Nephron (organoid): ENCODE results near the gene NLRC3.

Experiments
- H3K27ac Mint-ChIP-seq, 3 experiments: 2 replicates each; pipeline ENCODE4 v1.8.0; 2020; ENCODE audit warnings: mixed read lengths in 3 of 3, mild to moderate bottlenecking in 2 of 3, moderate library complexity in 1 of 3
- H3K27me3 Mint-ChIP-seq: 2 replicates; pipeline ENCODE4 v1.8.0; 2021; ENCODE audit warnings: low read depth, mild to moderate bottlenecking, moderate library complexity, mixed read lengths
- H3K36me3 Mint-ChIP-seq: 2 replicates; pipeline ENCODE4 v1.8.0; 2020; ENCODE audit warnings: low read depth, mixed read lengths
- H3K4me1 Mint-ChIP-seq: 2 replicates; pipeline ENCODE4 v1.8.0; 2020; ENCODE audit warnings: mixed read lengths
- H3K4me3 Mint-ChIP-seq, 3 experiments: 2 replicates each; pipeline ENCODE4 v1.8.0; 2020; ENCODE audit warnings: mild to moderate bottlenecking in 3 of 3, mixed read lengths in 3 of 3, moderate library complexity in 2 of 3
- H3K9me3 Mint-ChIP-seq: 2 replicates; pipeline ENCODE4 v1.8.0; 2020; ENCODE audit warnings: mixed read lengths
- TF ChIP-seq, protein P1 (sequence below), 3 experiments: fragments of 200-600 bp; sonication (generic); IDR thresholded peaks; one replicate each; pipeline ENCODE4 v1.5.0; 2021; ENCODE audit warnings: antibody characterized with exemption in 3 of 3; ENCODE audit not compliant: unreplicated experiment in 3 of 3

Gene NLRC3

DNA sequence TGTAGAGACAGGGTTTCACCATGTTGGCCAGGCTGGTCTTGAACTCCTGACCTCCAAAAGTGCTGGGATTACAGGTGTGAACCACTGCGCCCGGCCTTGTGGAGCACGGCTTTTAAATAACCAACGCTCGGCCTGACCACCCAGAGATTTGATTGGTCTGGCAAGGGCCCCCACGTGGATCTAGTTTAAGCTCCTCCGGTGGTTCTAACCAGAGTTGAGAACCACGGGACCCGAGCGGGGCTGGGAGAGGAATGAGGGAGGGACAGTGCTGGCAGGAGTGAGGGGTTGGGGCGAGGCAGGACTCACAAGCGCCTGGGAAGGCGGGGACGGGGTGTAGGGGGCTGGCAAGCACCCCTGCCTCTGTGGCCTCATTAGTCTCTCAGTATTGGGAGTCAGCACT, 3.0 kb downstream of the NLRC3 start:
- TF ChIP-seq, protein P1, sequence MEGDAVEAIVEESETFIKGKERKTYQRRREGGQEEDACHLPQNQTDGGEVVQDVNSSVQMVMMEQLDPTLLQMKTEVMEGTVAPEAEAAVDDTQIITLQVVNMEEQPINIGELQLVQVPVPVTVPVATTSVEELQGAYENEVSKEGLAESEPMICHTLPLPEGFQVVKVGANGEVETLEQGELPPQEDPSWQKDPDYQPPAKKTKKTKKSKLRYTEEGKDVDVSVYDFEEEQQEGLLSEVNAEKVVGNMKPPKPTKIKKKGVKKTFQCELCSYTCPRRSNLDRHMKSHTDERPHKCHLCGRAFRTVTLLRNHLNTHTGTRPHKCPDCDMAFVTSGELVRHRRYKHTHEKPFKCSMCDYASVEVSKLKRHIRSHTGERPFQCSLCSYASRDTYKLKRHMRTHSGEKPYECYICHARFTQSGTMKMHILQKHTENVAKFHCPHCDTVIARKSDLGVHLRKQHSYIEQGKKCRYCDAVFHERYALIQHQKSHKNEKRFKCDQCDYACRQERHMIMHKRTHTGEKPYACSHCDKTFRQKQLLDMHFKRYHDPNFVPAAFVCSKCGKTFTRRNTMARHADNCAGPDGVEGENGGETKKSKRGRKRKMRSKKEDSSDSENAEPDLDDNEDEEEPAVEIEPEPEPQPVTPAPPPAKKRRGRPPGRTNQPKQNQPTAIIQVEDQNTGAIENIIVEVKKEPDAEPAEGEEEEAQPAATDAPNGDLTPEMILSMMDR (IDR thresholded peaks at IDR 0.05; ENCODE audit: unreplicated experiment in 3 of 3) = no peak
- peaks cover 11% of the 10 kb centered on the region for H3K9me3 Mint-ChIP-seq
- H3K27me3 Mint-ChIP-seq = no peaks in the 10 kb centered on the region
- no peaks in the 10 kb centered on the region for H3K4me1 Mint-ChIP-seq
- H3K4me3 Mint-ChIP-seq = no peak overlapping the region
- H3K36me3 Mint-ChIP-seq = peaks cover 7% of the 10 kb centered on the region
- no peak overlapping the region for H3K27ac Mint-ChIP-seq

GRCh38 chr16:3573146-3573815, 3.9 kb downstream of the NLRC3 start:
- no peaks in the 10 kb centered on the region for H3K4me1 Mint-ChIP-seq
- no peaks in the 10 kb centered on the region for H3K27me3 Mint-ChIP-seq
- no peak overlapping the region for H3K4me3 Mint-ChIP-seq
- H3K9me3 Mint-ChIP-seq = peaks cover 11% of the 10 kb centered on the region
- peaks cover 7% of the 10 kb centered on the region for H3K36me3 Mint-ChIP-seq
- TF ChIP-seq, protein P1 (IDR thresholded peaks at IDR 0.05; ENCODE audit: unreplicated experiment in 3 of 3) = no peak
- no peak overlapping the region for H3K27ac Mint-ChIP-seq

DNA sequence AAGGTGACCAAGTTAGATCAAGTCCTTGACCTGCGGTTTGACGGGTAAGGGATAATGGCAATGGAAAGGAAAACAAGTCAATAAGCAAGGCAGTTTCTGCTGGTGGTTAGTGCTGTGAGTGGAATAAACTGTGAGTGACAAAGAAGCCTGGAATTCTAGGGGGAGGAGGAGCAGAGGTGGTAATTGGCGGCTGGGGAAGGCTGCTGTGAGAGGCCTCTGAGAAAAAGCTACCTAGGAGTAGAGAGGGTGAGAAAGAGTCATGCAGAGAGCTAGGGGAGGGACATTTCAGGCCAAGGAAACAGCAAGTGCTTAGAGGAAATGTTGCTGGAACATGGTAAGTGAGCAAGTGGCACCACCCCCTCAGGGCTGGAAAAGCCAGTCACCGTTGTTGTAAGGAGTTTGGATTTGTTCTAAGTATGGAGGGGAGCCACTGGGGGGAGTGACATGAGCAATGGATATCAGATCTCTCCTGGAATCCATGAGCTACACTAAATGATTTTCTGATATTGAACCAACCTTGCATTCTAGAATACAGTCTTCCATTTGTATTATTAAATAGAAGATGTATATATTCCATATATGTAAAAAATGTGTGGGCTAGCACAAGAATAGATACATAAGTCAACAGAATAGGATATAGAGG, 6.7 kb downstream of the NLRC3 start:
- TF ChIP-seq, protein P1 (IDR thresholded peaks at IDR 0.05; ENCODE audit: unreplicated experiment in 3 of 3) = no peak
- Mint-ChIP-seq H3K36me3 (peaks cover 7% of the 10 kb centered on the region), H3K27ac (no peak overlapping the region), H3K4me3 (no peak overlapping the region), H3K4me1 (no peaks in the 10 kb centered on the region), H3K27me3 (no peaks in the 10 kb centered on the region), H3K9me3 (peaks cover 11% of the 10 kb centered on the region)

DNA sequence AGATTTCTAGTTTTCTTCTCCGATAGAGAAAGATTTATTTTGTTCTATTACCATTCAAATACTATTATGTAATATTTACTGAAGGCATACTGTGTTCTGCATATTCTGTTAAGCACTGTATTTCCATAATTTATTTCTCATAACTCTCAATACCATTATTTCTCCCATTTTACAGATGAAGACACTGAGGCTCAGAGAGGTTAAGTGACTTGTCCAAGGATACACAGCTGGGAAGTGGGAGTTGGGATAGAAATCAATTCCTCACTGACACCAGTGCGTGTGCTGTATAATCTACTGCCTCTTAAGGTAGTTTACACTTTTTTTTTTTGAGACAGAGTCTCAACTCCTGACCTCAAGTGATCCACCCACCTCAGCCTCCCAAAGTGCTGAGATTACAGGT, 7.4 kb downstream of the NLRC3 start:
- H3K27ac Mint-ChIP-seq = no peak overlapping the region
- H3K4me1 Mint-ChIP-seq = no peaks in the 10 kb centered on the region
- H3K36me3 Mint-ChIP-seq = peaks cover 7% of the 10 kb centered on the region
- no peaks in the 10 kb centered on the region for H3K27me3 Mint-ChIP-seq
- H3K9me3 Mint-ChIP-seq = peaks cover 11% of the 10 kb centered on the region
- H3K4me3 Mint-ChIP-seq = no peak overlapping the region
- TF ChIP-seq, protein P1 (IDR thresholded peaks at IDR 0.05; ENCODE audit: unreplicated experiment in 3 of 3) = no peak

- H3K4me3 Mint-ChIP-seq = no peak overlapping the region
- peaks cover 11% of the 10 kb centered on the region for H3K9me3 Mint-ChIP-seq
- H3K27ac Mint-ChIP-seq = no peak overlapping the region
- H3K27me3 Mint-ChIP-seq = no peaks in the 10 kb centered on the region
- H3K36me3 Mint-ChIP-seq = peaks cover 7% of the 10 kb centered on the region
- TF ChIP-seq, protein P1 (IDR thresholded peaks at IDR 0.05; ENCODE audit: unreplicated experiment in 3 of 3) = no peak
- no peaks in the 10 kb centered on the region for H3K4me1 Mint-ChIP-seq
These were observed 10.2 kb downstream of the NLRC3 start for GRCh38 chr16:3566990-3567389.

DNA sequence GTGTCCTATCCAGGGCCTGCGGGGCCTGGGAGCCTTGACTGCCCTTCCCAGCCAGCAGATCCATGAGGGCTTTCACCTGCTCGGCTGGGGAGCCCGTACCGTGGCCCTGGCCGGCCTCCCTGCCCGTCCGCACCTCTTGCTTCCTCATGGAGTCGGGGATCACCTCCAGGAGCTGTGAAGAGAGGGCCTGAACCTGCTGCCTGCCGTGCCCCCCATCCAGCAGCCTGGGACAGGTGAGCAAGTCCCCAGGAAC, 12.4 kb downstream of the NLRC3 start:
- Mint-ChIP-seq H3K27ac (no peak overlapping the region), H3K9me3 (no peaks in the 10 kb centered on the region), H3K4me3 (no peak overlapping the region), H3K4me1 (no peaks in the 10 kb centered on the region), H3K27me3 (no peaks in the 10 kb centered on the region), H3K36me3 (no peaks in the 10 kb centered on the region)
- TF ChIP-seq, protein P1 (IDR thresholded peaks at IDR 0.05; ENCODE audit: unreplicated experiment in 3 of 3) = no peak
